NB4 (cell line): Measurements from ENCODE around the gene MIEF2.
"Not testable (repeated sequence)": the region's sequence is repeated elsewhere in the genome, so short reads cannot be mapped to it uniquely, and the experiment has no call there.

Experiments
- CTCF ChIP-seq: IDR thresholded peaks from one replicate; pipeline ENCODE4 v1.5.1; 2012; ENCODE audit warnings: low read depth, low read length
- MAX ChIP-seq: IDR thresholded peaks from 2 replicates; pipeline ENCODE4 v1.6.1; 2011; ENCODE audit warnings: low read depth, low read length
- MYC ChIP-seq: IDR thresholded peaks from 2 replicates; pipeline ENCODE4 v1.6.1; 2011; ENCODE audit warnings: low read depth, low read length
- POLR2A ChIP-seq: IDR thresholded peaks from 2 replicates; pipeline ENCODE4 v1.6.1; 2011; ENCODE audit warnings: mild to moderate bottlenecking; ENCODE audit not compliant: insufficient read length; ENCODE audit errors: extremely low read depth

GRCh38 chr17:18216906-18217305 lies 43.6 kb upstream of the MIEF2 start:
- not testable (repeated sequence) for TF ChIP-seq CTCF, POLR2A, MYC, MAX
